ENCODE results near the gene NEK8. TPM values are rescaled to one million over a fixed set of nuclear protein-coding genes. Genes with fewer than 3 reads are reported as not detected.

Gene NEK8
- total RNA-seq, 1 donor from 2014 or later, result 6.7 TPM

DNA sequence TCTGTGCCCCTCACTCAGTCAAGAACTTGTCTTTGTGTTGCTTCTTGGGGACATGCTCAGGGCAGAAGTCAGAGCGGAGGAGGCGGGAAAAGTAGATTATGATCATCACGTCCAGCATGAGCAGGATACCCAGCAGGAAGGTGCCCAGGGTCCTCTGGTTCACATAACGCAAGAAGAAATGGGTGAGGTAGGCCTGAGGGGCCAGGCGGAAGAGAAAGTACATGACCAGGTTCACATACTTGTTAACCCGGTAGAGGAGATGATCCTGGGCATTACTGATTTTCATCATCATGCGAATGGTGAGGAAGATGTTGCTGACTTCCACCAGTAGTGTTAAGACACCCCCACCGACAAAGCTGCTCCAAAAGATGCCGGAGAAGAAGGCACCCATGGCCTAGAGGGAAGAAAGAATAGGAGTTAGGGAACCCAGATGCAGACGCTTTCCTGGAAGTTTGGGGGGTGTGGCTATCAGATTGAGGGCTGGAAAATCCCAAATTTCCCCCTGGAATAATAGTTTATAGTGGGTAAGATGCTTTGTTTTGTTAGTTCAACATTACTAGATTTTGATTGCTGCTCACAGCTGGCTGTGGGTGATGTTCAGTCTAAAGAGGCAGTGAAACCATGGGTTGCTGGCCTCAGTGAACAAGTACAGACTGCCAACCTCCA lies 4.0 kb upstream of the NEK8 start:
- no peaks in the 10 kb centered on the region for H3K9me3 Mint-ChIP-seq (ENCODE audit: unreplicated experiment)
- no peak overlapping the region for H3K27ac Mint-ChIP-seq (ENCODE audit: unreplicated experiment)
- DNase-seq (ENCODE audit: low spot score), result no peak
- H3K4me1 Mint-ChIP-seq (ENCODE audit: unreplicated experiment), result peaks cover 39% of the 10 kb centered on the region
- TF ChIP-seq, protein P1, sequence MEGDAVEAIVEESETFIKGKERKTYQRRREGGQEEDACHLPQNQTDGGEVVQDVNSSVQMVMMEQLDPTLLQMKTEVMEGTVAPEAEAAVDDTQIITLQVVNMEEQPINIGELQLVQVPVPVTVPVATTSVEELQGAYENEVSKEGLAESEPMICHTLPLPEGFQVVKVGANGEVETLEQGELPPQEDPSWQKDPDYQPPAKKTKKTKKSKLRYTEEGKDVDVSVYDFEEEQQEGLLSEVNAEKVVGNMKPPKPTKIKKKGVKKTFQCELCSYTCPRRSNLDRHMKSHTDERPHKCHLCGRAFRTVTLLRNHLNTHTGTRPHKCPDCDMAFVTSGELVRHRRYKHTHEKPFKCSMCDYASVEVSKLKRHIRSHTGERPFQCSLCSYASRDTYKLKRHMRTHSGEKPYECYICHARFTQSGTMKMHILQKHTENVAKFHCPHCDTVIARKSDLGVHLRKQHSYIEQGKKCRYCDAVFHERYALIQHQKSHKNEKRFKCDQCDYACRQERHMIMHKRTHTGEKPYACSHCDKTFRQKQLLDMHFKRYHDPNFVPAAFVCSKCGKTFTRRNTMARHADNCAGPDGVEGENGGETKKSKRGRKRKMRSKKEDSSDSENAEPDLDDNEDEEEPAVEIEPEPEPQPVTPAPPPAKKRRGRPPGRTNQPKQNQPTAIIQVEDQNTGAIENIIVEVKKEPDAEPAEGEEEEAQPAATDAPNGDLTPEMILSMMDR (IDR thresholded peaks at IDR 0.05; ENCODE audit: unreplicated experiment), result no peak
- H3K27me3 Mint-ChIP-seq (ENCODE audit: unreplicated experiment), result peaks cover 31% of the 10 kb centered on the region
- H3K4me3 Mint-ChIP-seq (ENCODE audit: unreplicated experiment), result peak overlapping the region; percentile 91
- H3K36me3 Mint-ChIP-seq (ENCODE audit: low read depth, unreplicated experiment), result peaks cover 45% of the 10 kb centered on the region

DNA sequence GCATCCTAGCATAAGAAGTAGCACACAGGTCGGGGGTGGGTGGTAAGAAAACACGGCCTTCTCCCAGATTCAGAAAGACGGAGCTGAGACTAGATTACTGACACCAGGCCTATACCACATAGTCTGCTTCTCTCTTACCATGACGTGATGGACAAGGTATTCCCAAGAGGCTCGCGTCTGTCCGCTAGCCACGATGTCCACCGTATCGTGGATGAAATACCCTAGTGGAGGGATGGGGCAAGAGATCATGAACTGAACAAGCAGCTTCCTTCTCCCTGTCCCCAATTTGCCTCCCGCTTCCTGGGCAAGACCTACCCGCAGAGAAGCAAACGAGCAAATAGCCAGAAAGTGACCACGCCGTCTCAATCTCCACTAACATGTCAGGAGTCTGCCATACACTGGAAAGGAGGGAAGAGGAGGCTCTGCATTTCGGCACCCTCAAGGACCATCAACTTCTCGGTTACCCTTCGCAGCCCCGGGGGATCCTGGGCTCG lies 3.4 kb upstream of the NEK8 start:
- Mint-ChIP-seq H3K4me3 (ENCODE audit: unreplicated experiment) (peak overlapping the region; percentile 91), H3K36me3 (ENCODE audit: low read depth, unreplicated experiment) (peaks cover 41% of the 10 kb centered on the region), H3K4me1 (ENCODE audit: unreplicated experiment) (peaks cover 34% of the 10 kb centered on the region), H3K9me3 (ENCODE audit: unreplicated experiment) (no peaks in the 10 kb centered on the region), H3K27ac (ENCODE audit: unreplicated experiment) (peak overlapping the region; percentile 76), H3K27me3 (ENCODE audit: unreplicated experiment) (peaks cover 26% of the 10 kb centered on the region)
- TF ChIP-seq, protein P1 (IDR thresholded peaks at IDR 0.05; ENCODE audit: unreplicated experiment), result no peak
- no peak for DNase-seq (ENCODE audit: low spot score)

DNA sequence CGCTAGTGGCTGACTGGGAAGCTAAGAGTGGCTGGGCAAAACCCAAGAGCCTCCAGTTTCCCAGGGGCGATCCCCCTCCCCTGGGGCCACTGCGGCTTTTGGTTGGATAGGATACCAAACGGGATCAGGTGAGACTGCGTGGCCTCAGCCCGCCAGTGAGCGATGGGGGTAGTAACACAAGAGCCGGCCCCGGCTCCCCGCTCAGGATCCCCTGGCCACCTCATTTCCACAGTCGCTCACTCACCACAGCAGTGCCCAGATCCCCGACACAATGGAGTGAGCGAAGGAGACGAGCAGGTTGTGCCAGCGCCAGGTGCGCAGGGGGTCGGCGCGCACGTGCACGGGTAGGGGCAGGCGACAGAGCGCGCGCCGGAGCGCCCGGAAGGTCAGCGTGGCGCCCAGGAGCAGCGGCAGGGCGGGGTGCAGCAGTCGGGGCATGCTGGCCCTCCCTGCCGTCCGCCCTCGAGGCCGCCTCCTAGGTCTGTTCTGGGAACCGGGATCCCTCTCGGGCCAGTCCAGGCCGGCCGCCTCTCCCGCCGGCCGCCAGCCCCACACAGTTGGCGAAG lies 2.8 kb upstream of the NEK8 start:
- TF ChIP-seq, protein P1 (IDR thresholded peaks at IDR 0.05; ENCODE audit: unreplicated experiment), result no peak
- peaks cover 28% of the 10 kb centered on the region for H3K4me1 Mint-ChIP-seq (ENCODE audit: unreplicated experiment)
- peak overlapping the region; percentile 64 for H3K27ac Mint-ChIP-seq (ENCODE audit: unreplicated experiment)
- no peaks in the 10 kb centered on the region for H3K9me3 Mint-ChIP-seq (ENCODE audit: unreplicated experiment)
- H3K27me3 Mint-ChIP-seq (ENCODE audit: unreplicated experiment), result peaks cover 23% of the 10 kb centered on the region
- DNase-seq (ENCODE audit: low spot score), result peak; percentile 69
- peaks cover 35% of the 10 kb centered on the region for H3K36me3 Mint-ChIP-seq (ENCODE audit: low read depth, unreplicated experiment)
- peak overlapping the region; percentile 91 for H3K4me3 Mint-ChIP-seq (ENCODE audit: unreplicated experiment)

DNA sequence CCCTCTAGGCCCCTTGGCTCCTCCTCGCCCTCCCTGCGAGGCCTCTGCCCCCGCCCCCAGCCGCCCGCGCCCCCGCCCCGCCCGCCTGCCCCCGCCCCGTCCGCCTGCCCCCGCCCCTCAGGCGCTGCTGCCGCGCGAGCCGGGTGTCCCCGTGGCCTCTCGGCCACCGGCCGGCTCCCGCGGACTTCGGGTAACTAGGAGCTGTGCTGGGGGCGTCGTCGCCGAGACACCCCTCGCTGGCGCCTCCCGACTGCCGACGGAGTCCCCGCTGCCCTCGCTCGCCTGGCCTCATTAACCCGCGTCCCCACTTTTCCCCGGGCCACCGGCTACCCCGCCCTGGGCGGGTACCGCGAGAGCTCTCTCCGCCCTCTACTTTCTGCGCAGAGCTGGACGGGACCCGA lies 2.4 kb upstream of the NEK8 start, which contains the start of gene TLCD1:
TSS of gene TLCD1 (minus strand) at position 8 of the 401 bp plus-strand sequence. CDS start 136 bp downstream, outside the sequence.
- Mint-ChIP-seq H3K4me1 (ENCODE audit: unreplicated experiment) (peaks cover 24% of the 10 kb centered on the region), H3K27ac (ENCODE audit: unreplicated experiment) (peak within 1 kb of the TSS; percentile 76), H3K9me3 (ENCODE audit: unreplicated experiment) (no peaks in the 10 kb centered on the region), H3K36me3 (ENCODE audit: low read depth, unreplicated experiment) (peaks cover 31% of the 10 kb centered on the region), H3K27me3 (ENCODE audit: unreplicated experiment) (peaks cover 22% of the 10 kb centered on the region), H3K4me3 (ENCODE audit: unreplicated experiment) (peak within 1 kb of the TSS; percentile 93)
- TF ChIP-seq, protein P1 (IDR thresholded peaks at IDR 0.05; ENCODE audit: unreplicated experiment), result no peak
- no peak for DNase-seq (ENCODE audit: low spot score)
